Small intestine (tissue), 7 donors: ENCODE results near the gene DDX5. TPM values are rescaled to one million over a fixed set of nuclear protein-coding genes. Genes with fewer than 3 reads are reported as not detected.
"Not testable (repeated sequence)": the region's sequence is repeated elsewhere in the genome, so short reads cannot be mapped to it uniquely, and the experiment has no call there.

ENCODE experiments used
- DNase-seq, 2 donors: peaks; one replicate each; pipeline versions ENCODE4 v3.0.0 to v3.0.0-alpha.2; 2013
- FAIRE-seq: peaks from 2 replicates; lab custom pipeline; 2012; peaks lifted over from hg19 to GRCh38; lab: Jason Lieb, UNC
- H3K27ac ChIP-seq, 3 donors: one replicate each; pipeline ENCODE4 v1.5.1; 2013; ENCODE audit warnings: low read length in 2 of 3, mild to moderate bottlenecking in 2 of 3, control low read depth in 1 of 3, inconsistent platforms in 1 of 3, low read depth in 1 of 3, moderate library complexity in 1 of 3
- H3K27me3 ChIP-seq, 3 donors: one replicate each; pipeline ENCODE4 v1.6.1; 2013; ENCODE audit warnings: low read length in 3 of 3, inconsistent platforms in 1 of 3; ENCODE audit not compliant: control insufficient read depth in 3 of 3, insufficient read depth in 3 of 3
- H3K36me3 ChIP-seq, 3 donors: one replicate each; pipeline ENCODE4 v1.6.1; 2013; ENCODE audit warnings: low read length in 3 of 3, inconsistent platforms in 1 of 3, low read depth in 1 of 3, mild to moderate bottlenecking in 1 of 3, moderate library complexity in 1 of 3; ENCODE audit not compliant: control insufficient read depth in 3 of 3, insufficient read depth in 2 of 3
- H3K4me1 ChIP-seq, 3 donors: one replicate each; pipeline ENCODE4 v1.6.1; 2013; ENCODE audit warnings: low read length in 2 of 3, inconsistent platforms in 1 of 3, low read depth in 1 of 3, mild to moderate bottlenecking in 1 of 3, moderate library complexity in 1 of 3; ENCODE audit not compliant: control insufficient read depth in 3 of 3, insufficient read depth in 2 of 3
- H3K4me3 ChIP-seq, 3 donors: one replicate each; pipeline ENCODE4 v1.5.1; 2013; ENCODE audit warnings: low read length in 3 of 3, control low read depth in 1 of 3, inconsistent platforms in 1 of 3, low read depth in 1 of 3, mild to moderate bottlenecking in 1 of 3, moderate library complexity in 1 of 3
- H3K9me3 ChIP-seq, 2 donors: one replicate each; pipeline ENCODE4 v1.6.1; 2013; ENCODE audit warnings: low read depth in 1 of 2, low read length in 1 of 2; ENCODE audit not compliant: control insufficient read depth in 2 of 2, insufficient read depth in 1 of 2
- WGBS, 3 donors: extraction: QIAGEN DNeasy Blood & Tissue Kit; methylation state at CpG; one replicate each; pipeline ENCODE4 v1.1.7; 2013; 5-methylcytosine and 5-hydroxymethylcytosine counted together
- polyA plus RNA-seq, 4 donors: library from polyadenylated mRNA; stranded (reverse) in 3 of 4; unstranded in 1 of 4; fragments of 200-250 nt in 3 of 4; fragments of 120-200 nt in 1 of 4; gene quantifications; one replicate each; pipeline versions ENCODE4 v1.2.1 to v1.2.3, GENCODE V29; 2013
- donor health status: healthy with polysubstance abuse.
- donor health status: control.
- donor health status: control.
- donor health status: Bipolar disorder and iron deficiency.
- donor health status: healthy.

DDX5 gene
- polyA plus RNA-seq, 4 donors = 269 to 425 (median 321) TPM

GRCh38 chr17:64480951-64481350 is 25.1 kb downstream of the DDX5 start:
- H3K27ac ChIP-seq = no peak overlapping the region
- 95 to 100% (median 100%) methylated on average over 1 of the region's 1 CpG for WGBS, 3 donors
- H3K36me3 ChIP-seq = peaks cover 4 to 26% (median 5%) of the 10 kb centered on the region in 3 donors
- no peak for FAIRE-seq
- no peaks in the 10 kb centered on the region for H3K27me3 ChIP-seq
- no peaks in the 10 kb centered on the region for H3K9me3 ChIP-seq
- no peak for DNase-seq
- no peak overlapping the region for H3K4me3 ChIP-seq
- H3K4me1 ChIP-seq = no peaks in the 10 kb centered on the region

GRCh38 chr17:64477849-64478248 is 28.2 kb downstream of the DDX5 start:
- no peaks in the 10 kb centered on the region for H3K9me3 ChIP-seq
- 16 to 38% (median 36%) methylated on average over 1 of the region's 1 CpG for WGBS, 3 donors
- no peak for FAIRE-seq
- H3K36me3 ChIP-seq = peaks cover 0 to 8% (median 2%) of the 10 kb centered on the region in 3 donors
- H3K27ac ChIP-seq = no peak overlapping the region
- no peaks in the 10 kb centered on the region for H3K27me3 ChIP-seq
- no peaks in the 10 kb centered on the region for H3K4me1 ChIP-seq
- no peak for DNase-seq
- no peak overlapping the region for H3K4me3 ChIP-seq

- 89 to 95% (median 94%) methylated on average over 2 of the region's 2 CpGs for WGBS, 3 donors
- peaks cover 0 to 2% (median 0%) of the 10 kb centered on the region in 3 donors for H3K36me3 ChIP-seq
- no peaks in the 10 kb centered on the region for H3K4me1 ChIP-seq
- H3K27ac ChIP-seq = no peak overlapping the region
- no peaks in the 10 kb centered on the region for H3K27me3 ChIP-seq
- DNase-seq = no peak
- FAIRE-seq = no peak
- H3K9me3 ChIP-seq = no peaks in the 10 kb centered on the region
- H3K4me3 ChIP-seq = no peak overlapping the region
Measured at GRCh38 chr17:64472564-64472963, 33.5 kb downstream of the DDX5 start.

- DNase-seq (no peak), FAIRE-seq (no peak)
- peaks cover 0 to 2% (median 0%) of the 10 kb centered on the region in 3 donors for H3K36me3 ChIP-seq
- no peak overlapping the region for H3K4me3 ChIP-seq
- WGBS, 3 donors = 90 to 94% (median 94%) methylated on average over 3 of the region's 3 CpGs
- H3K27ac ChIP-seq = no peak overlapping the region
- no peaks in the 10 kb centered on the region for H3K27me3 ChIP-seq
- H3K4me1 ChIP-seq = no peaks in the 10 kb centered on the region
- H3K9me3 ChIP-seq = no peaks in the 10 kb centered on the region
Measured at GRCh38 chr17:64471440-64471839, 34.6 kb downstream of the DDX5 start.

- DNase-seq (no peak), FAIRE-seq (no peak)
- Histone ChIP-seq H3K4me3 (no peak overlapping the region), H3K4me1 (no peaks in the 10 kb centered on the region), H3K9me3 (no peaks in the 10 kb centered on the region), H3K27me3 (no peaks in the 10 kb centered on the region), H3K27ac (no peak overlapping the region), H3K36me3 (no peaks in the 10 kb centered on the region)
- WGBS, 3 donors = 73 to 87% (median 78%) methylated on average over 4 of the region's 4 CpGs
Measured at GRCh38 chr17:64470625-64471024, 35.5 kb downstream of the DDX5 start.

GRCh38 chr17:64466834-64467233 is 39.3 kb downstream of the DDX5 start:
- H3K9me3 ChIP-seq, FAIRE-seq, H3K27me3 ChIP-seq, H3K4me3 ChIP-seq, H3K36me3 ChIP-seq, H3K4me1 ChIP-seq, H3K27ac ChIP-seq, DNase-seq: not testable (repeated sequence)
- WGBS, 3 donors = 69 to 71% (median 70%) methylated on average over 1 of the region's 1 CpG

GRCh38 chr17:64466019-64466735 is 39.9 kb downstream of the DDX5 start:
- no peaks in the 10 kb centered on the region for H3K36me3 ChIP-seq

GRCh38 chr17:64461788-64462187 is 44.3 kb downstream of the DDX5 start:
- H3K4me1 ChIP-seq = no peaks in the 10 kb centered on the region
- no peaks in the 10 kb centered on the region for H3K9me3 ChIP-seq
- DNase-seq = no peak
- H3K36me3 ChIP-seq = no peaks in the 10 kb centered on the region
- H3K27me3 ChIP-seq = no peaks in the 10 kb centered on the region
- 72 to 80% (median 79%) methylated on average over 6 of the region's 6 CpGs for WGBS, 3 donors
- FAIRE-seq = no peak
- no peak overlapping the region for H3K4me3 ChIP-seq
- no peak overlapping the region for H3K27ac ChIP-seq

More at GRCh38 chr17:64466019-64466735, 39.9 kb downstream of the DDX5 start:
- Histone ChIP-seq H3K4me3 (no peak overlapping the region), H3K27me3 (no peaks in the 10 kb centered on the region), H3K27ac (no peak overlapping the region), H3K4me1 (no peaks in the 10 kb centered on the region), H3K9me3 (no peaks in the 10 kb centered on the region)
- FAIRE-seq (no peak), DNase-seq (no peak)
- WGBS, 3 donors = 66 to 71% (median 70%) methylated on average over 9 of the region's 9 CpGs

- FAIRE-seq = no peak
- Histone ChIP-seq H3K27me3 (no peaks in the 10 kb centered on the region), H3K9me3 (no peaks in the 10 kb centered on the region), H3K4me1 (no peaks in the 10 kb centered on the region), H3K36me3 (no peaks in the 10 kb centered on the region), H3K4me3 (no peak overlapping the region), H3K27ac (no peak overlapping the region)
- WGBS, 3 donors = 79 to 87% (median 86%) methylated on average over 8 of the region's 8 CpGs
- no peak for DNase-seq
Measured at GRCh38 chr17:64460955-64461354, 45.1 kb downstream of the DDX5 start.
